Osteoblast (primary cell): Measurements from ENCODE around the gene SDC3. TPM values are rescaled to one million over a fixed set of nuclear protein-coding genes. Genes with fewer than 3 reads are reported as not detected.
A peak's percentile ranks its signal among the peaks of the same experiment; 100 is the strongest.
"Not testable (repeated sequence)": the region's sequence is repeated elsewhere in the genome, so short reads cannot be mapped to it uniquely, and the experiment has no call there.

Source experiments
- DNase-seq: peaks from one replicate; pipeline ENCODE4 v3.0.0; 2011; ENCODE audit warnings: low spot score, mixed read lengths; ENCODE audit not compliant: insufficient read length; ENCODE audit errors: missing footprints
- H2AFZ ChIP-seq: 2 replicates; pipeline ENCODE4 v1.6.0; 2011; ENCODE audit warnings: mild to moderate bottlenecking, low read length
- H3K27ac ChIP-seq: 2 replicates; pipeline ENCODE4 v1.5.1; 2011; ENCODE audit warnings: mild to moderate bottlenecking, low read depth, low read length, moderate library complexity
- H3K27me3 ChIP-seq: 2 replicates; pipeline ENCODE4 v1.6.0; 2012; ENCODE audit warnings: mild to moderate bottlenecking, control low read depth, inconsistent platforms, low read length, moderate library complexity; ENCODE audit not compliant: insufficient read depth
- H3K36me3 ChIP-seq: 2 replicates; pipeline ENCODE4 v1.5.1; 2011; ENCODE audit warnings: mild to moderate bottlenecking, low read length, control low read depth, moderate library complexity; ENCODE audit not compliant: insufficient read depth
- H3K4me1 ChIP-seq: 2 replicates; pipeline ENCODE4 v1.5.1; 2011; ENCODE audit warnings: mild to moderate bottlenecking, low read length, control low read depth, moderate library complexity; ENCODE audit not compliant: insufficient read depth
- H3K4me2 ChIP-seq: 2 replicates; pipeline ENCODE4 v1.6.0; 2011; ENCODE audit warnings: mild to moderate bottlenecking, low read length; ENCODE audit not compliant: insufficient read depth
- H3K4me3 ChIP-seq: fragments of 200-600 bp; sonication (generic); 3 replicates; pipeline ENCODE4 v1.5.1; 2012; ENCODE audit warnings: mild to moderate bottlenecking, low read length, inconsistent platforms; ENCODE audit not compliant: insufficient read depth
- H3K79me2 ChIP-seq: 2 replicates; pipeline ENCODE4 v1.6.0; 2012; ENCODE audit warnings: mild to moderate bottlenecking, low read length, control low read depth, inconsistent platforms; ENCODE audit not compliant: insufficient read depth
- H3K9me3 ChIP-seq: 2 replicates; pipeline ENCODE4 v1.5.1; 2011; ENCODE audit warnings: low read depth, low read length, control low read depth
- H4K20me1 ChIP-seq: 2 replicates; pipeline ENCODE4 v1.6.0; 2012; ENCODE audit warnings: mild to moderate bottlenecking, low read length, control low read depth; ENCODE audit not compliant: insufficient read depth
- CTCF ChIP-seq: IDR thresholded peaks from 2 replicates; pipeline ENCODE4 v1.5.1; 2011; ENCODE audit warnings: mild to moderate bottlenecking, low read depth, low read length, moderate library complexity; ENCODE audit errors: extremely low read depth
- total RNA-seq: library from RNA; depleted of rRNA; stranded (reverse); fragments of >200 nt; gene quantifications from 2 replicates; pipeline ENCODE4 v1.2.3, GENCODE V29; 2012

Gene SDC3
- total RNA-seq, 1 donor: 39.8 TPM

GRCh38 chr1:30952098-30952497, 43.5 kb upstream of the SDC3 start:
- peaks cover 20% of the 10 kb centered on the region for H4K20me1 ChIP-seq
- no peaks in the 10 kb centered on the region for H3K9me3 ChIP-seq

GRCh38 chr1:30950700-30951099, 42.1 kb upstream of the SDC3 start:
- H3K36me3 ChIP-seq: peaks cover 71% of the 10 kb centered on the region
- H4K20me1 ChIP-seq: peaks cover 10% of the 10 kb centered on the region
- no peaks in the 10 kb centered on the region for H3K9me3 ChIP-seq
- DNase-seq: no peak
- H3K4me1 ChIP-seq: peaks cover 9% of the 10 kb centered on the region
- H2AFZ ChIP-seq: no peak overlapping the region
- H3K79me2 ChIP-seq: peaks cover 59% of the 10 kb centered on the region
- no peak overlapping the region for H3K4me3 ChIP-seq
- no peaks in the 10 kb centered on the region for H3K27me3 ChIP-seq
- TF ChIP-seq CTCF: no peak
- H3K4me2 ChIP-seq: no peak overlapping the region
- H3K27ac ChIP-seq: no peak overlapping the region

More at GRCh38 chr1:30952098-30952497, 43.5 kb upstream of the SDC3 start:
- no peak for DNase-seq
- Histone ChIP-seq H2AFZ (no peak overlapping the region), H3K27me3 (no peaks in the 10 kb centered on the region), H3K27ac (no peak overlapping the region), H3K4me3 (no peak overlapping the region), H3K4me1 (peaks cover 19% of the 10 kb centered on the region), H3K79me2 (peaks cover 60% of the 10 kb centered on the region), H3K36me3 (peaks cover 65% of the 10 kb centered on the region), H3K4me2 (no peak overlapping the region)
- TF ChIP-seq CTCF: no peak

GRCh38 chr1:30950053-30950452, 41.5 kb upstream of the SDC3 start:
- Histone ChIP-seq H3K27me3 (no peaks in the 10 kb centered on the region), H3K4me1 (peaks cover 5% of the 10 kb centered on the region), H3K9me3 (no peaks in the 10 kb centered on the region), H3K4me2 (no peak overlapping the region), H4K20me1 (peaks cover 10% of the 10 kb centered on the region), H3K36me3 (peaks cover 77% of the 10 kb centered on the region), H3K79me2 (peaks cover 62% of the 10 kb centered on the region), H3K27ac (no peak overlapping the region), H3K4me3 (no peak overlapping the region), H2AFZ (no peak overlapping the region)
- no peak for DNase-seq
- no peak for TF ChIP-seq CTCF

GRCh38 chr1:30949487-30949838, 40.9 kb upstream of the SDC3 start:
- Histone ChIP-seq H3K36me3 (peaks cover 78% of the 10 kb centered on the region), H3K79me2 (peaks cover 62% of the 10 kb centered on the region)
- not testable (repeated sequence) for H3K4me3 ChIP-seq, H3K4me2 ChIP-seq, H2AFZ ChIP-seq, H3K9me3 ChIP-seq, H4K20me1 ChIP-seq, H3K4me1 ChIP-seq, H3K27me3 ChIP-seq, H3K27ac ChIP-seq, DNase-seq

- not testable (repeated sequence) for H3K4me2 ChIP-seq, H4K20me1 ChIP-seq, H3K4me1 ChIP-seq, H3K27me3 ChIP-seq, H3K4me3 ChIP-seq, H2AFZ ChIP-seq, H3K9me3 ChIP-seq
- H3K79me2 ChIP-seq: peaks cover 61% of the 10 kb centered on the region
- peaks cover 78% of the 10 kb centered on the region for H3K36me3 ChIP-seq
- peak; percentile 55 for DNase-seq
- H3K27ac ChIP-seq: peak overlapping the region; percentile 12
These were observed 40.4 kb upstream of the SDC3 start for GRCh38 chr1:30948813-30949486.
